H1 (cell line): Measurements from ENCODE around the gene GRID2. TPM values are rescaled to one million over a fixed set of nuclear protein-coding genes. Genes with fewer than 3 reads are reported as not detected.

Experiments
- CTCF ChIA-PET: fragments of 300-600 bp; sonication (Branson Sonifier 250); formaldehyde crosslinking; loops from one replicate; lab custom pipeline; 2021; ENCODE audit not compliant: partially characterized antibody; lab: Charles Lee
- POLR2A ChIA-PET: fragments of 300-600 bp; sonication (Branson Sonifier 250); formaldehyde crosslinking; loops from one replicate; lab custom pipeline; 2021; ENCODE audit warnings: inconsistent platforms; ENCODE audit not compliant: partially characterized antibody; lab: Charles Lee
- DNase-seq, 2 experiments: peaks; one replicate each; pipeline versions ENCODE4 v3.0.0 to v3.0.0-alpha.2; 2010 to 2022; ENCODE audit warnings: low spot score in 2 of 2, low read depth in 1 of 2, mixed read lengths in 1 of 2
- FAIRE-seq: peaks from 2 replicates; lab custom pipeline; 2011; peaks lifted over from hg19 to GRCh38; lab: Jason Lieb, UNC
- H2AFZ ChIP-seq: 2 replicates; pipeline ENCODE4 v1.8.1; 2012; ENCODE audit warnings: low read length, inconsistent platforms
- H2AK5ac ChIP-seq: 2 replicates; pipeline ENCODE4 v1.6.1; 2013; ENCODE audit warnings: low read depth, low read length
- H2BK120ac ChIP-seq: replicated peaks from 2 replicates; pipeline ENCODE3; 2013; ENCODE audit warnings: low read depth, low read length, inconsistent platforms
- H2BK12ac ChIP-seq: 2 replicates; pipeline ENCODE4 v1.6.1; 2013; ENCODE audit warnings: low read depth, low read length
- H2BK15ac ChIP-seq: 2 replicates; pipeline ENCODE4 v1.6.1; 2013; ENCODE audit warnings: low read length
- H2BK20ac ChIP-seq: 2 replicates; pipeline ENCODE4 v1.6.1; 2013; ENCODE audit warnings: low read length
- H2BK5ac ChIP-seq: 2 replicates; pipeline ENCODE4 v1.6.1; 2013; ENCODE audit warnings: low read depth, low read length
- H3K14ac ChIP-seq: 2 replicates; pipeline ENCODE4 v1.6.1; 2013; ENCODE audit warnings: inconsistent platforms; ENCODE audit not compliant: insufficient read length
- H3K18ac ChIP-seq: 2 replicates; pipeline ENCODE4 v1.6.1; 2013; ENCODE audit warnings: low read length; ENCODE audit errors: extremely low read depth
- H3K23ac ChIP-seq: 2 replicates; pipeline ENCODE4 v1.6.1; 2013; ENCODE audit warnings: inconsistent platforms; ENCODE audit not compliant: insufficient read length
- H3K23me2 ChIP-seq: 2 replicates; pipeline ENCODE4 v1.6.1; 2013; ENCODE audit warnings: low read depth, low read length
- H3K27ac ChIP-seq: 2 replicates; pipeline ENCODE4 v1.6.1; 2011; ENCODE audit warnings: low read depth, low read length, inconsistent platforms
- H3K27me3 ChIP-seq, 4 experiments: replicated peaks in 1 of 4; 1 replicate in 1 of 4; 2 replicates in 3 of 4; pipeline versions ENCODE4 v1.6.1 to v1.8.1; 2011 to 2013; ENCODE audit warnings: low read length in 3 of 4, mild to moderate bottlenecking in 3 of 4, inconsistent platforms in 2 of 4, mixed read lengths in 2 of 4, moderate library complexity in 1 of 4; ENCODE audit not compliant: control insufficient read depth in 3 of 4, insufficient read depth in 3 of 4; ENCODE audit errors: extremely low read depth in 1 of 4
- H3K36me3 ChIP-seq, 4 experiments: 2 replicates each; pipeline versions ENCODE4 v1.6.1 to v1.8.1; 2011 to 2013; ENCODE audit warnings: mild to moderate bottlenecking in 4 of 4, low read length in 3 of 4, moderate library complexity in 2 of 4, control low read depth in 1 of 4, inconsistent platforms in 1 of 4; ENCODE audit not compliant: insufficient read depth in 4 of 4, control insufficient read depth in 2 of 4
- H3K4ac ChIP-seq: replicated peaks from 2 replicates; pipeline ENCODE3; 2013; ENCODE audit warnings: low read length, low read depth, mixed read lengths, inconsistent platforms; ENCODE audit not compliant: insufficient read length
- H3K4me1 ChIP-seq, 4 experiments: replicated peaks in 1 of 4; 1 replicate in 1 of 4; 2 replicates in 3 of 4; pipeline versions ENCODE4 v1.6.1 to v1.8.1; 2011 to 2013; ENCODE audit warnings: low read length in 3 of 4, inconsistent platforms in 2 of 4, mixed read lengths in 1 of 4; ENCODE audit not compliant: insufficient read depth in 4 of 4, control insufficient read depth in 3 of 4
- H3K4me2 ChIP-seq, 2 experiments: 2 replicates each; pipeline versions ENCODE4 v1.6.1 to v1.8.1; 2011 to 2013; ENCODE audit warnings: low read depth in 2 of 2, low read length in 2 of 2, control low read depth in 1 of 2, inconsistent platforms in 1 of 2, mild to moderate bottlenecking in 1 of 2; ENCODE audit not compliant: insufficient read depth in 1 of 2
- H3K4me3 ChIP-seq, 4 experiments: fragments of 200-600, 300-600 bp in 1 of 4; sonication (generic), shearing (Covaris generic), sonication (Bioruptor Twin) in 1 of 4; 2 replicates each; pipeline versions ENCODE4 v1.5.1 to v1.8.1; 2011 to 2016; ENCODE audit warnings: low read length in 4 of 4, low read depth in 3 of 4, control low read depth in 2 of 4, inconsistent platforms in 2 of 4, mild to moderate bottlenecking in 2 of 4, mixed read lengths in 1 of 4, moderate library complexity in 1 of 4; ENCODE audit not compliant: insufficient read depth in 2 of 4; ENCODE audit errors: extremely low read depth in 1 of 4
- H3K56ac ChIP-seq: replicated peaks from 2 replicates; pipeline ENCODE3; 2013; ENCODE audit warnings: low read depth, mild to moderate bottlenecking, mixed read lengths, low read length, inconsistent platforms; ENCODE audit not compliant: insufficient read length
- H3K79me1 ChIP-seq: 2 replicates; pipeline ENCODE4 v1.6.1; 2013; ENCODE audit warnings: low read depth, low read length, control low read depth
- H3K79me2 ChIP-seq, 2 experiments: 2 replicates each; pipeline versions ENCODE4 v1.6.1 to v1.8.1; 2012 to 2013; ENCODE audit warnings: low read length in 2 of 2, mild to moderate bottlenecking in 2 of 2, inconsistent platforms in 1 of 2; ENCODE audit not compliant: insufficient read depth in 2 of 2, control insufficient read depth in 1 of 2
- H3K9ac ChIP-seq, 4 experiments: replicated peaks in 1 of 4; 1 replicate in 1 of 4; 2 replicates in 3 of 4; pipeline versions ENCODE4 v1.6.1 to v1.8.1; 2011 to 2013; ENCODE audit warnings: low read depth in 3 of 4, low read length in 3 of 4, control low read depth in 2 of 4, mild to moderate bottlenecking in 2 of 4, moderate library complexity in 2 of 4, inconsistent platforms in 1 of 4; ENCODE audit errors: extremely low read depth in 1 of 4
- H3K9me3 ChIP-seq, 2 experiments: 2 replicates each; pipeline versions ENCODE4 v1.6.1 to v1.8.1; 2012 to 2013; ENCODE audit warnings: mild to moderate bottlenecking in 2 of 2, moderate library complexity in 2 of 2, control low read depth in 1 of 2, inconsistent platforms in 1 of 2, low read depth in 1 of 2, low read length in 1 of 2, mixed read lengths in 1 of 2; ENCODE audit not compliant: insufficient read depth in 2 of 2
- H4K20me1 ChIP-seq, 2 experiments: replicated peaks in 1 of 2; 2 replicates each; pipeline versions ENCODE3 to v1.8.1; 2011 to 2013; ENCODE audit warnings: inconsistent platforms in 2 of 2, low read length in 2 of 2, mild to moderate bottlenecking in 1 of 2; ENCODE audit not compliant: insufficient read depth in 2 of 2, control insufficient read depth in 1 of 2
- H4K5ac ChIP-seq: 2 replicates; pipeline ENCODE4 v1.6.1; 2013; ENCODE audit warnings: low read length, low read depth, mixed read lengths, inconsistent platforms; ENCODE audit not compliant: insufficient read length
- H4K8ac ChIP-seq: 2 replicates; pipeline ENCODE4 v1.8.0; 2013; ENCODE audit warnings: mild to moderate bottlenecking, moderate library complexity, low read length, inconsistent platforms; ENCODE audit not compliant: insufficient read depth; ENCODE audit errors: extremely low read depth
- H4K91ac ChIP-seq: replicated peaks from 2 replicates; pipeline ENCODE3; 2013; ENCODE audit warnings: low read length, mixed read lengths, inconsistent platforms; ENCODE audit not compliant: insufficient read length
- CHD1 ChIP-seq: IDR thresholded peaks from 2 replicates; pipeline ENCODE4 v1.6.1; 2012; ENCODE audit warnings: low read depth, low read length, improper control_type of control experiment
- GTF2F1 ChIP-seq: IDR thresholded peaks from 2 replicates; pipeline ENCODE4 v1.6.1; 2012; ENCODE audit warnings: low read depth, low read length, improper control_type of control experiment, borderline replicate concordance
- HDAC6 ChIP-seq: IDR thresholded peaks from one replicate; pipeline ENCODE4 v1.7.1; 2012; ENCODE audit warnings: low read depth, mild to moderate bottlenecking, inconsistent platforms, low read length, moderate library complexity
- RNF2 ChIP-seq: fragments of 200-900, 300-1000 bp; sonication (generic); IDR thresholded peaks from 2 replicates; pipeline ENCODE4 v1.7.1; 2016; ENCODE audit warnings: borderline replicate concordance, low read depth, mild to moderate bottlenecking, antibody characterized with exemption, low read length; ENCODE audit not compliant: poor library complexity, severe bottlenecking; ENCODE audit errors: missing control alignments
- WGBS, 2 experiments: shearing (Covaris generic) in 1 of 2; methylation state at CpG; one replicate each; pipeline versions ENCODE4 v1.1.6 to v1.1.7; 2013 to 2015; ENCODE audit warnings: low lambda C conversion rate in 2 of 2, mixed read lengths in 2 of 2, inconsistent platforms in 1 of 2, low coverage in 1 of 2, missing lambda C conversion rate in 1 of 2; ENCODE audit not compliant: insufficient replicate concordance in 2 of 2, insufficient coverage in 1 of 2, insufficient read length in 1 of 2; ENCODE audit errors: extremely low coverage in 1 of 2, missing lambda C conversion rate in 1 of 2; 5-methylcytosine and 5-hydroxymethylcytosine counted together
- polyA plus RNA-seq, 7 experiments: library from polyadenylated mRNA; depleted of rRNA in 3 of 7; stranded (reverse) in 5 of 7; unstranded in 2 of 7; fragments of >200 nt in 5 of 7; fragments of 200-250 nt in 2 of 7; gene quantifications; 1 replicate in 5 of 7; 2 replicates in 1 of 7; 4 replicates in 1 of 7; pipeline versions ENCODE4 v1.2.1 to v1.2.3, GENCODE V29; 2011 to 2013; ENCODE audit warnings: missing spikeins in 2 of 7, mixed read lengths in 2 of 7
- total RNA-seq: library from RNA; stranded (reverse); fragmentation: NEBNext Ultra II Directional; extraction: Animal tissue kit (Norgen Biotek cat#: 25700); gene quantifications from 2 replicates; pipeline ENCODE4 v1.2.1, GENCODE V29; 2021

GRID2 gene
- total and polyA plus RNA-seq, 2 of the 8 experiments (the other 6 are each of a cell fraction or from before 2014, with no cell fraction given) = 31.1 to 81.9 TPM

DNA sequence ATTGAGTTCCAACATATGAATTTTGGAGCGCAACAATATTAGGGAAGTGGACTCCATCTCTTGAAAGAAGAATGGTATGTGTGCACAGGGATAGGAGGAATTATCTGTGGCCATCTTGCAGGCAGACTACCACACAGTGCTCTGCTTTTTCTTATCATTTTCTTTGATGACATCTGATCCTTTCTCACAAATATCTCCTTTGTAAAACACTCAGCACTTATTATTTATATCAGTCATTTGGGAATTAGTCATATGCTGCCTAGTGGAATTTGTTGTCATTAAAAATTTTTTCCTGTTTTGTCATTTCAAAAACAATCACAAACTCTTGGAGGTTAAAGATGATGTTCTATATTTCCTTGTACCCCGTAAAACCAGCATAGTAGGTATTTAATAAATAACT is 1080.5 kb downstream of the GRID2 start:
- Histone ChIP-seq H4K20me1 (peaks cover 0 to 2% of the 10 kb centered on the region in 2 experiments), H3K4me3 (no peak overlapping the region), H4K5ac (no peak overlapping the region), H3K27me3 (no peaks in the 10 kb centered on the region), H3K14ac (no peak overlapping the region), H2BK5ac (no peak overlapping the region), H3K36me3 (no peaks in the 10 kb centered on the region), H3K4me2 (no peak overlapping the region), H3K18ac (no peak overlapping the region), H3K79me1 (no peaks in the 10 kb centered on the region), H3K9me3 (no peaks in the 10 kb centered on the region; a peak in 1 of 4 replicates), H3K9ac (no peak overlapping the region), H2AK5ac (no peak overlapping the region), H2BK15ac (no peak overlapping the region), H3K23me2 (no peaks in the 10 kb centered on the region), H3K79me2 (no peaks in the 10 kb centered on the region), H3K27ac (no peak overlapping the region), H2BK12ac (no peak overlapping the region), H4K8ac (no peak overlapping the region), H2BK120ac (no peak overlapping the region), H3K4ac (no peak overlapping the region), H3K4me1 (0 out of 7 replicates have a peak, but pooled peaks cover 0 to 2% (median 0%) of the 10 kb centered on the region in 4 experiments), H2AFZ (no peak overlapping the region), H4K91ac (no peak overlapping the region), H3K23ac (no peak overlapping the region), H3K56ac (no peak overlapping the region), H2BK20ac (no peak overlapping the region)
- TF ChIP-seq RNF2 (no peak), CHD1 (no peak), HDAC6 (no peak), GTF2F1 (no peak)
- DNase-seq = no peak
- POLR2A ChIA-PET = interaction anchor here (1.1 kb wide), 1 partner anchor 15 kb away, joined by 3 read pairs; no protein-coding TSS in a partner anchor
- no peak for FAIRE-seq
- 89% methylated on average over 2 of the region's 2 CpGs; no CpG with 5 or more reads in 1 of the 2 experiments for WGBS, 2 experiments
- CTCF ChIA-PET = interaction anchor here (0.8 to 1.4 kb wide), 2 partner anchors 10 to 22 kb away, joined by 3 read pairs; no protein-coding TSS in a partner anchor
